H1 (cell line): ENCODE measurements around the gene TELO2. TPM values are rescaled to one million over a fixed set of nuclear protein-coding genes. Genes with fewer than 3 reads are reported as not detected.
A peak's percentile ranks its signal among the peaks of the same experiment; 100 is the strongest.

Experiments used
- CTCF ChIA-PET: fragments of 300-600 bp; sonication (Branson Sonifier 250); formaldehyde crosslinking; loops from one replicate; lab custom pipeline; 2021; ENCODE audit not compliant: partially characterized antibody; lab: Charles Lee
- POLR2A ChIA-PET: fragments of 300-600 bp; sonication (Branson Sonifier 250); formaldehyde crosslinking; loops from one replicate; lab custom pipeline; 2021; ENCODE audit warnings: inconsistent platforms; ENCODE audit not compliant: partially characterized antibody; lab: Charles Lee
- DNase-seq, 2 experiments: peaks; one replicate each; pipeline versions ENCODE4 v3.0.0 to v3.0.0-alpha.2; 2010 to 2022; ENCODE audit warnings: low spot score in 2 of 2, low read depth in 1 of 2, mixed read lengths in 1 of 2
- FAIRE-seq: peaks from 2 replicates; lab custom pipeline; 2011; peaks lifted over from hg19 to GRCh38; lab: Jason Lieb, UNC
- H2AFZ ChIP-seq: 2 replicates; pipeline ENCODE4 v1.8.1; 2012; ENCODE audit warnings: low read length, inconsistent platforms
- H2AK5ac ChIP-seq: 2 replicates; pipeline ENCODE4 v1.6.1; 2013; ENCODE audit warnings: low read depth, low read length
- H2BK120ac ChIP-seq: replicated peaks from 2 replicates; pipeline ENCODE3; 2013; ENCODE audit warnings: low read depth, low read length, inconsistent platforms
- H2BK12ac ChIP-seq: 2 replicates; pipeline ENCODE4 v1.6.1; 2013; ENCODE audit warnings: low read depth, low read length
- H2BK15ac ChIP-seq: 2 replicates; pipeline ENCODE4 v1.6.1; 2013; ENCODE audit warnings: low read length
- H2BK20ac ChIP-seq: 2 replicates; pipeline ENCODE4 v1.6.1; 2013; ENCODE audit warnings: low read length
- H2BK5ac ChIP-seq: 2 replicates; pipeline ENCODE4 v1.6.1; 2013; ENCODE audit warnings: low read depth, low read length
- H3K14ac ChIP-seq: 2 replicates; pipeline ENCODE4 v1.6.1; 2013; ENCODE audit warnings: inconsistent platforms; ENCODE audit not compliant: insufficient read length
- H3K18ac ChIP-seq: 2 replicates; pipeline ENCODE4 v1.6.1; 2013; ENCODE audit warnings: low read length; ENCODE audit errors: extremely low read depth
- H3K23ac ChIP-seq: 2 replicates; pipeline ENCODE4 v1.6.1; 2013; ENCODE audit warnings: inconsistent platforms; ENCODE audit not compliant: insufficient read length
- H3K23me2 ChIP-seq: 2 replicates; pipeline ENCODE4 v1.6.1; 2013; ENCODE audit warnings: low read depth, low read length
- H3K27ac ChIP-seq: 2 replicates; pipeline ENCODE4 v1.6.1; 2011; ENCODE audit warnings: low read depth, low read length, inconsistent platforms
- H3K27me3 ChIP-seq, 4 experiments: replicated peaks in 1 of 4; 1 replicate in 1 of 4; 2 replicates in 3 of 4; pipeline versions ENCODE4 v1.6.1 to v1.8.1; 2011 to 2013; ENCODE audit warnings: low read length in 3 of 4, mild to moderate bottlenecking in 3 of 4, inconsistent platforms in 2 of 4, mixed read lengths in 2 of 4, moderate library complexity in 1 of 4; ENCODE audit not compliant: control insufficient read depth in 3 of 4, insufficient read depth in 3 of 4; ENCODE audit errors: extremely low read depth in 1 of 4
- H3K36me3 ChIP-seq, 4 experiments: 2 replicates each; pipeline versions ENCODE4 v1.6.1 to v1.8.1; 2011 to 2013; ENCODE audit warnings: mild to moderate bottlenecking in 4 of 4, low read length in 3 of 4, moderate library complexity in 2 of 4, control low read depth in 1 of 4, inconsistent platforms in 1 of 4; ENCODE audit not compliant: insufficient read depth in 4 of 4, control insufficient read depth in 2 of 4
- H3K4ac ChIP-seq: replicated peaks from 2 replicates; pipeline ENCODE3; 2013; ENCODE audit warnings: low read length, low read depth, mixed read lengths, inconsistent platforms; ENCODE audit not compliant: insufficient read length
- H3K4me1 ChIP-seq, 4 experiments: replicated peaks in 1 of 4; 1 replicate in 1 of 4; 2 replicates in 3 of 4; pipeline versions ENCODE4 v1.6.1 to v1.8.1; 2011 to 2013; ENCODE audit warnings: low read length in 3 of 4, inconsistent platforms in 2 of 4, mixed read lengths in 1 of 4; ENCODE audit not compliant: insufficient read depth in 4 of 4, control insufficient read depth in 3 of 4
- H3K4me2 ChIP-seq, 2 experiments: 2 replicates each; pipeline versions ENCODE4 v1.6.1 to v1.8.1; 2011 to 2013; ENCODE audit warnings: low read depth in 2 of 2, low read length in 2 of 2, control low read depth in 1 of 2, inconsistent platforms in 1 of 2, mild to moderate bottlenecking in 1 of 2; ENCODE audit not compliant: insufficient read depth in 1 of 2
- H3K4me3 ChIP-seq, 4 experiments: fragments of 200-600, 300-600 bp in 1 of 4; sonication (generic), shearing (Covaris generic), sonication (Bioruptor Twin) in 1 of 4; 2 replicates each; pipeline versions ENCODE4 v1.5.1 to v1.8.1; 2011 to 2016; ENCODE audit warnings: low read length in 4 of 4, low read depth in 3 of 4, control low read depth in 2 of 4, inconsistent platforms in 2 of 4, mild to moderate bottlenecking in 2 of 4, mixed read lengths in 1 of 4, moderate library complexity in 1 of 4; ENCODE audit not compliant: insufficient read depth in 2 of 4; ENCODE audit errors: extremely low read depth in 1 of 4
- H3K56ac ChIP-seq: replicated peaks from 2 replicates; pipeline ENCODE3; 2013; ENCODE audit warnings: low read depth, mild to moderate bottlenecking, mixed read lengths, low read length, inconsistent platforms; ENCODE audit not compliant: insufficient read length
- H3K79me1 ChIP-seq: 2 replicates; pipeline ENCODE4 v1.6.1; 2013; ENCODE audit warnings: low read depth, low read length, control low read depth
- H3K79me2 ChIP-seq, 2 experiments: 2 replicates each; pipeline versions ENCODE4 v1.6.1 to v1.8.1; 2012 to 2013; ENCODE audit warnings: low read length in 2 of 2, mild to moderate bottlenecking in 2 of 2, inconsistent platforms in 1 of 2; ENCODE audit not compliant: insufficient read depth in 2 of 2, control insufficient read depth in 1 of 2
- H3K9ac ChIP-seq, 4 experiments: replicated peaks in 1 of 4; 1 replicate in 1 of 4; 2 replicates in 3 of 4; pipeline versions ENCODE4 v1.6.1 to v1.8.1; 2011 to 2013; ENCODE audit warnings: low read depth in 3 of 4, low read length in 3 of 4, control low read depth in 2 of 4, mild to moderate bottlenecking in 2 of 4, moderate library complexity in 2 of 4, inconsistent platforms in 1 of 4; ENCODE audit errors: extremely low read depth in 1 of 4
- H3K9me3 ChIP-seq, 2 experiments: 2 replicates each; pipeline versions ENCODE4 v1.6.1 to v1.8.1; 2012 to 2013; ENCODE audit warnings: mild to moderate bottlenecking in 2 of 2, moderate library complexity in 2 of 2, control low read depth in 1 of 2, inconsistent platforms in 1 of 2, low read depth in 1 of 2, low read length in 1 of 2, mixed read lengths in 1 of 2; ENCODE audit not compliant: insufficient read depth in 2 of 2
- H4K20me1 ChIP-seq, 2 experiments: replicated peaks in 1 of 2; 2 replicates each; pipeline versions ENCODE3 to v1.8.1; 2011 to 2013; ENCODE audit warnings: inconsistent platforms in 2 of 2, low read length in 2 of 2, mild to moderate bottlenecking in 1 of 2; ENCODE audit not compliant: insufficient read depth in 2 of 2, control insufficient read depth in 1 of 2
- H4K5ac ChIP-seq: 2 replicates; pipeline ENCODE4 v1.6.1; 2013; ENCODE audit warnings: low read length, low read depth, mixed read lengths, inconsistent platforms; ENCODE audit not compliant: insufficient read length
- H4K8ac ChIP-seq: 2 replicates; pipeline ENCODE4 v1.8.0; 2013; ENCODE audit warnings: mild to moderate bottlenecking, moderate library complexity, low read length, inconsistent platforms; ENCODE audit not compliant: insufficient read depth; ENCODE audit errors: extremely low read depth
- H4K91ac ChIP-seq: replicated peaks from 2 replicates; pipeline ENCODE3; 2013; ENCODE audit warnings: low read length, mixed read lengths, inconsistent platforms; ENCODE audit not compliant: insufficient read length
- ASH2L ChIP-seq: fragments of 200-600, 300-600 bp; sonication (generic); IDR thresholded peaks from one replicate; pipeline ENCODE4 v1.7.1; 2017; ENCODE audit warnings: low read length
- BACH1 ChIP-seq: IDR thresholded peaks from 2 replicates; pipeline ENCODE4 v1.6.1; 2012; ENCODE audit warnings: low read length, improper control_type of control experiment
- EGR1 ChIP-seq: IDR thresholded peaks from 2 replicates; pipeline ENCODE4 v1.6.1; 2011; ENCODE audit warnings: low read depth, low read length, borderline replicate concordance
- GABPA ChIP-seq: IDR thresholded peaks from 2 replicates; pipeline ENCODE4 v1.6.1; 2011; ENCODE audit warnings: mild to moderate bottlenecking, low read length, moderate library complexity, borderline replicate concordance; ENCODE audit not compliant: insufficient read depth
- HDAC6 ChIP-seq: IDR thresholded peaks from one replicate; pipeline ENCODE4 v1.7.1; 2012; ENCODE audit warnings: low read depth, mild to moderate bottlenecking, inconsistent platforms, low read length, moderate library complexity
- PHF8 ChIP-seq: fragments of 200-600 bp; sonication (generic); conservative IDR thresholded peaks from 2 replicates; pipeline ENCODE4 v1.7.1; 2012; ENCODE audit warnings: low read depth, mild to moderate bottlenecking, inconsistent platforms, low read length, moderate library complexity
- SAP30 ChIP-seq: fragments of 300-600 bp; sonication (generic); IDR thresholded peaks from 2 replicates; pipeline ENCODE4 v1.7.1; 2012; ENCODE audit warnings: low read length, moderate library complexity, mild to moderate bottlenecking, inconsistent platforms; ENCODE audit not compliant: insufficient read depth, insufficient replicate concordance
- SUZ12 ChIP-seq: fragments of 200-600 bp; sonication (generic); IDR thresholded peaks from 2 replicates; pipeline ENCODE4 v1.6.1; 2012; ENCODE audit warnings: mild to moderate bottlenecking, inconsistent platforms, low read length, moderate library complexity, mixed read lengths
- WGBS, 2 experiments: shearing (Covaris generic) in 1 of 2; methylation state at CpG; one replicate each; pipeline versions ENCODE4 v1.1.6 to v1.1.7; 2013 to 2015; ENCODE audit warnings: low lambda C conversion rate in 2 of 2, mixed read lengths in 2 of 2, inconsistent platforms in 1 of 2, low coverage in 1 of 2, missing lambda C conversion rate in 1 of 2; ENCODE audit not compliant: insufficient replicate concordance in 2 of 2, insufficient coverage in 1 of 2, insufficient read length in 1 of 2; ENCODE audit errors: extremely low coverage in 1 of 2, missing lambda C conversion rate in 1 of 2; 5-methylcytosine and 5-hydroxymethylcytosine counted together
- polyA plus RNA-seq, 7 experiments: library from polyadenylated mRNA; depleted of rRNA in 3 of 7; stranded (reverse) in 5 of 7; unstranded in 2 of 7; fragments of >200 nt in 5 of 7; fragments of 200-250 nt in 2 of 7; gene quantifications; 1 replicate in 5 of 7; 2 replicates in 1 of 7; 4 replicates in 1 of 7; pipeline versions ENCODE4 v1.2.1 to v1.2.3, GENCODE V29; 2011 to 2013; ENCODE audit warnings: missing spikeins in 2 of 7, mixed read lengths in 2 of 7
- total RNA-seq: library from RNA; stranded (reverse); fragmentation: NEBNext Ultra II Directional; extraction: Animal tissue kit (Norgen Biotek cat#: 25700); gene quantifications from 2 replicates; pipeline ENCODE4 v1.2.1, GENCODE V29; 2021

The TELO2 gene
- total and polyA plus RNA-seq, 2 of the 8 experiments (the other 6 are each of a cell fraction or from before 2014, with no cell fraction given), result 39.3 to 64.8 TPM

DNA sequence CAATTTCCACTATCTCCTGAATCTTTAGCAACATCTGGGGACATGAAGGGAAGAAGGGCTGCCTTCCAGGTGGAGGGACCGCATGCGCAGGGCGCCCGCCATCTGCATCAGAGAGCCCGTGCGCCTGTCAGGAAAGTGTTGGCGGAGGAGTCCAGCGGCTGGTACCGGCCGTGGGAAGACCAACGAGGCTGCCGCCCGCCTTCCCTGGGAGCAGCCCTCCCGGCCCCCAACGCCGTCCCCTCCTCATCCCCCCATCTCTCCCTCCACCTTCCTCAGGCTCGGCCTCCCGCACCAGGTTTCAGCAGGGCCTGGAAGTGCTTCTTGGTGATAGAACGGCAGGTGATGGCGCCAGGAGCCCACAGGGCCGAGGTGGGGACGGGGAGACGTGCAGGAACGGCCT lies 27.1 kb upstream of the TELO2 start:
- H2BK120ac ChIP-seq, result no peak overlapping the region
- no peaks in the 10 kb centered on the region for H3K27me3 ChIP-seq
- no peak overlapping the region for H3K14ac ChIP-seq
- no peak overlapping the region for H2BK20ac ChIP-seq
- H3K9ac ChIP-seq, result no peak overlapping the region
- H4K91ac ChIP-seq, result no peak overlapping the region
- H3K56ac ChIP-seq, result no peak overlapping the region
- ChIA-PET POLR2A (interaction anchor here (0.7 kb wide), 1 partner anchor 17 kb away, joined by 3 read pairs; no protein-coding TSS in a partner anchor), CTCF (no interaction called here)
- peaks cover 7 to 14% of the 10 kb centered on the region in 2 experiments for H4K20me1 ChIP-seq
- H2AFZ ChIP-seq, result no peak overlapping the region
- H3K23ac ChIP-seq, result no peak overlapping the region
- H4K5ac ChIP-seq, result no peak overlapping the region
- no peak overlapping the region for H2AK5ac ChIP-seq
- H3K18ac ChIP-seq, result no peak overlapping the region
- H2BK5ac ChIP-seq, result no peak overlapping the region
- WGBS, 2 experiments, result 91% methylated on average over 14 of the region's 24 CpGs; no CpG with 5 or more reads in 1 of the 2 experiments
- H3K4me3 ChIP-seq, result no peak overlapping the region
- no peaks in the 10 kb centered on the region for H3K23me2 ChIP-seq
- no peak overlapping the region for H2BK12ac ChIP-seq
- peaks cover 0 to 12% (median 0%) of the 10 kb centered on the region in 4 experiments; a peak in 3 of 8 replicates for H3K36me3 ChIP-seq
- H4K8ac ChIP-seq, result no peak overlapping the region
- FAIRE-seq, result no peak
- no peaks in the 10 kb centered on the region for H3K9me3 ChIP-seq
- H2BK15ac ChIP-seq, result no peak overlapping the region
- peak in 1 of 2 experiments; percentile 35 for DNase-seq
- no peak overlapping the region for H3K4ac ChIP-seq
- peaks cover 21% of the 10 kb centered on the region for H3K79me1 ChIP-seq
- peaks cover 0 to 49% of the 10 kb centered on the region in 2 experiments; a peak in 2 of 4 replicates for H3K79me2 ChIP-seq
- 0 out of 7 replicates have a peak, but pooled peaks cover 0 to 3% (median 0%) of the 10 kb centered on the region in 4 experiments for H3K4me1 ChIP-seq
- H3K4me2 ChIP-seq, result no peak overlapping the region
- no peak for TF ChIP-seq EGR1
- no peak for TF ChIP-seq HDAC6
- TF ChIP-seq BACH1, result no peak
- TF ChIP-seq SUZ12, result no peak
- no peak for TF ChIP-seq GABPA
- no peak for TF ChIP-seq ASH2L
- TF ChIP-seq SAP30, result no peak
- TF ChIP-seq PHF8, result no peak
- no peak overlapping the region for H3K27ac ChIP-seq
